HepG2 (cell line): ENCODE data around the gene WDR35. TPM values are rescaled to one million over a fixed set of nuclear protein-coding genes. Genes with fewer than 3 reads are reported as not detected.

ENCODE experiments used
- FOXP4 ChIP-seq: sonication (generic); formaldehyde crosslinking; IDR thresholded peaks from 2 replicates; pipeline ENCODE4 v1.4.0; 2020; ENCODE audit warnings: missing genetic modification reagents
- MIER3 ChIP-seq: IDR thresholded peaks from 2 replicates; pipeline ENCODE4 v1.6.1; 2016; ENCODE audit warnings: missing compliant biosample characterization, borderline replicate concordance
- NR2F2 ChIP-seq: IDR thresholded peaks from 2 replicates; pipeline ENCODE4 v1.6.1; 2012; ENCODE audit warnings: low read depth, inconsistent platforms, borderline replicate concordance
- ZBTB10 ChIP-seq: sonication (generic); formaldehyde crosslinking; IDR thresholded peaks from 2 replicates; pipeline ENCODE4 v1.4.0; 2020; ENCODE audit warnings: missing genetic modification reagents, borderline replicate concordance
- ZNF891 ChIP-seq: sonication (generic); formaldehyde crosslinking; IDR thresholded peaks from 2 replicates; pipeline ENCODE4 v1.5.0; 2020; ENCODE audit warnings: mild to moderate bottlenecking, missing genetic modification reagents
- polyA plus RNA-seq, 8 experiments: library from polyadenylated mRNA; depleted of rRNA in 3 of 8; stranded (reverse) in 7 of 8; unstranded in 1 of 8; fragments of >200 nt; fragmentation: Illumina TruSeq in 4 of 8; extraction: Trizol in 4 of 8; gene quantifications; 2 replicates each; pipeline versions ENCODE4 v1.2.1 to v1.2.3, GENCODE V29; 2011 to 2016; ENCODE audit warnings: low read depth in 4 of 8, missing spikeins in 1 of 8, mixed read lengths in 1 of 8; ENCODE audit not compliant: insufficient read depth in 1 of 8
- total RNA-seq, 5 experiments: library from RNA; depleted of rRNA; stranded (reverse); fragments of >200 nt; fragmentation: Illumina TruSeq; extraction: Trizol; gene quantifications; 2 replicates each; pipeline ENCODE4 v1.2.3, GENCODE V29; 2016; ENCODE audit warnings: low read depth in 1 of 5
- TF ChIP-seq, protein P1 (sequence below): sonication (generic); formaldehyde crosslinking; IDR thresholded peaks from 2 replicates; pipeline ENCODE4 v1.5.0; 2020; ENCODE audit warnings: mild to moderate bottlenecking, missing genetic modification reagents, borderline replicate concordance
- TF ChIP-seq, protein P2 (sequence below): sonication (generic); formaldehyde crosslinking; IDR thresholded peaks from 2 replicates; pipeline ENCODE4 v1.4.0; 2020; ENCODE audit warnings: missing genetic modification reagents
- TF ChIP-seq, protein P3 (sequence below): sonication (generic); formaldehyde crosslinking; IDR thresholded peaks from 2 replicates; pipeline ENCODE4 v1.5.0; 2020; ENCODE audit warnings: mild to moderate bottlenecking, missing genetic modification reagents, borderline replicate concordance
- TF ChIP-seq, protein P4 (sequence below): sonication (generic); formaldehyde crosslinking; IDR thresholded peaks from 2 replicates; pipeline ENCODE4 v1.5.0; 2020; ENCODE audit warnings: mild to moderate bottlenecking, missing genetic modification reagents
- TF ChIP-seq, protein P5 (sequence below): sonication (generic); formaldehyde crosslinking; IDR thresholded peaks from 2 replicates; pipeline ENCODE4 v1.4.0; 2020; ENCODE audit warnings: missing genetic modification reagents

WDR35 gene
- total and polyA plus RNA-seq, 2 of the 13 experiments (the other 11 are each of a cell fraction or from before 2014, with no cell fraction given): 11.1 to 19.6 TPM

DNA sequence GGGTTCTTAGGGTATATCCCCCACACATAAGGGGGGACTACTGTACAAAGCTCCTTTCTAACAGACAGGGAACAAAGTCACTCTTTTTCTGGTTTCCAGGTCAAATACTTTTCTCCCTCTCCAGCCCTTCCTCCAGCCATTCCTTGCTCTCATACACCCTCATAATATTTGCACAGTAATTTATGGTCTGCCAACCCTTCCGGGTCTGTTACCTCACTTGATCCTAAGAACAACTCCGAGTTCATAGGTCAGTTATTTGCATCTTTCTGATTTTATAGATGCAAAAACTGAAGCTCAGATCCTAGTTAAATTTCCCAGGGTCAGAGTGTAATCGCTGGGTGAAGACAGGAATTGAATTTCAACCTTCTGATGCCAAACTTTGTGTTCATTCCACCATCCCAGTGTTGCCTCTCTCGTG, 37.4 kb upstream of the WDR35 start (continued):
- TF ChIP-seq NR2F2: peak; percentile 58
- no peak for TF ChIP-seq ZNF891 (CRISPR knock-in tag)
- TF ChIP-seq, protein P1, sequence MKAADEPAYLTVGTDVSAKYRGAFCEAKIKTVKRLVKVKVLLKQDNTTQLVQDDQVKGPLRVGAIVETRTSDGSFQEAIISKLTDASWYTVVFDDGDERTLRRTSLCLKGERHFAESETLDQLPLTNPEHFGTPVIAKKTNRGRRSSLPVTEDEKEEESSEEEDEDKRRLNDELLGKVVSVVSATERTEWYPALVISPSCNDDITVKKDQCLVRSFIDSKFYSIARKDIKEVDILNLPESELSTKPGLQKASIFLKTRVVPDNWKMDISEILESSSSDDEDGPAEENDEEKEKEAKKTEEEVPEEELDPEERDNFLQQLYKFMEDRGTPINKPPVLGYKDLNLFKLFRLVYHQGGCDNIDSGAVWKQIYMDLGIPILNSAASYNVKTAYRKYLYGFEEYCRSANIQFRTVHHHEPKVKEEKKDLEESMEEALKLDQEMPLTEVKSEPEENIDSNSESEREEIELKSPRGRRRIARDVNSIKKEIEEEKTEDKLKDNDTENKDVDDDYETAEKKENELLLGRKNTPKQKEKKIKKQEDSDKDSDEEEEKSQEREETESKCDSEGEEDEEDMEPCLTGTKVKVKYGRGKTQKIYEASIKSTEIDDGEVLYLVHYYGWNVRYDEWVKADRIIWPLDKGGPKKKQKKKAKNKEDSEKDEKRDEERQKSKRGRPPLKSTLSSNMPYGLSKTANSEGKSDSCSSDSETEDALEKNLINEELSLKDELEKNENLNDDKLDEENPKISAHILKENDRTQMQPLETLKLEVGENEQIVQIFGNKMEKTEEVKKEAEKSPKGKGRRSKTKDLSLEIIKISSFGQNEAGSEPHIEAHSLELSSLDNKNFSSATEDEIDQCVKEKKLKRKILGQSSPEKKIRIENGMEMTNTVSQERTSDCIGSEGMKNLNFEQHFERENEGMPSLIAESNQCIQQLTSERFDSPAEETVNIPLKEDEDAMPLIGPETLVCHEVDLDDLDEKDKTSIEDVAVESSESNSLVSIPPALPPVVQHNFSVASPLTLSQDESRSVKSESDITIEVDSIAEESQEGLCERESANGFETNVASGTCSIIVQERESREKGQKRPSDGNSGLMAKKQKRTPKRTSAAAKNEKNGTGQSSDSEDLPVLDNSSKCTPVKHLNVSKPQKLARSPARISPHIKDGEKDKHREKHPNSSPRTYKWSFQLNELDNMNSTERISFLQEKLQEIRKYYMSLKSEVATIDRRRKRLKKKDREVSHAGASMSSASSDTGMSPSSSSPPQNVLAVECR (CRISPR knock-in tag): no peak
- TF ChIP-seq ZBTB10: peak; percentile 94; the same call in 1 of the 2 replicates
- TF ChIP-seq MIER3: 0 out of 2 replicates have a peak, but pooled peaks have one; percentile 47
- peak; percentile 54 for TF ChIP-seq FOXP4
- TF ChIP-seq, protein P2, sequence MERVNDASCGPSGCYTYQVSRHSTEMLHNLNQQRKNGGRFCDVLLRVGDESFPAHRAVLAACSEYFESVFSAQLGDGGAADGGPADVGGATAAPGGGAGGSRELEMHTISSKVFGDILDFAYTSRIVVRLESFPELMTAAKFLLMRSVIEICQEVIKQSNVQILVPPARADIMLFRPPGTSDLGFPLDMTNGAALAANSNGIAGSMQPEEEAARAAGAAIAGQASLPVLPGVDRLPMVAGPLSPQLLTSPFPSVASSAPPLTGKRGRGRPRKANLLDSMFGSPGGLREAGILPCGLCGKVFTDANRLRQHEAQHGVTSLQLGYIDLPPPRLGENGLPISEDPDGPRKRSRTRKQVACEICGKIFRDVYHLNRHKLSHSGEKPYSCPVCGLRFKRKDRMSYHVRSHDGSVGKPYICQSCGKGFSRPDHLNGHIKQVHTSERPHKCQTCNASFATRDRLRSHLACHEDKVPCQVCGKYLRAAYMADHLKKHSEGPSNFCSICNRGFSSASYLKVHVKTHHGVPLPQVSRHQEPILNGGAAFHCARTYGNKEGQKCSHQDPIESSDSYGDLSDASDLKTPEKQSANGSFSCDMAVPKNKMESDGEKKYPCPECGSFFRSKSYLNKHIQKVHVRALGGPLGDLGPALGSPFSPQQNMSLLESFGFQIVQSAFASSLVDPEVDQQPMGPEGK (CRISPR knock-in tag): peak; percentile 44; the same call in 1 of the 2 replicates
- TF ChIP-seq, protein P3, sequence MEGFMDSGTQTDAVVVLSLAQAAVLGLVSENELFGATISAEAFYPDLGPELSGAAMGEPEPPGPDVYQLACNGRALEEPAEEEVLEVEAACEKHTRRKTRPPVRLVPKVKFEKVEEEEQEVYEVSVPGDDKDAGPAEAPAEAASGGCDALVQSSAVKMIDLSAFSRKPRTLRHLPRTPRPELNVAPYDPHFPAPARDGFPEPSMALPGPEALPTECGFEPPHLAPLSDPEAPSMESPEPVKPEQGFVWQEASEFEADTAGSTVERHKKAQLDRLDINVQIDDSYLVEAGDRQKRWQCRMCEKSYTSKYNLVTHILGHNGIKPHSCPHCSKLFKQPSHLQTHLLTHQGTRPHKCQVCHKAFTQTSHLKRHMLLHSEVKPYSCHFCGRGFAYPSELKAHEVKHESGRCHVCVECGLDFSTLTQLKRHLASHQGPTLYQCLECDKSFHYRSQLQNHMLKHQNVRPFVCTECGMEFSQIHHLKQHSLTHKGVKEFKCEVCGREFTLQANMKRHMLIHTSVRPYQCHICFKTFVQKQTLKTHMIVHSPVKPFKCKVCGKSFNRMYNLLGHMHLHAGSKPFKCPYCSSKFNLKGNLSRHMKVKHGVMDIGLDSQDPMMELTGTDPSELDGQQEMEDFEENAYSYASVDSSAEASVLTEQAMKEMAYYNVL (CRISPR knock-in tag): peak; percentile 73; the same call in 1 of the 2 replicates
- TF ChIP-seq, protein P4, sequence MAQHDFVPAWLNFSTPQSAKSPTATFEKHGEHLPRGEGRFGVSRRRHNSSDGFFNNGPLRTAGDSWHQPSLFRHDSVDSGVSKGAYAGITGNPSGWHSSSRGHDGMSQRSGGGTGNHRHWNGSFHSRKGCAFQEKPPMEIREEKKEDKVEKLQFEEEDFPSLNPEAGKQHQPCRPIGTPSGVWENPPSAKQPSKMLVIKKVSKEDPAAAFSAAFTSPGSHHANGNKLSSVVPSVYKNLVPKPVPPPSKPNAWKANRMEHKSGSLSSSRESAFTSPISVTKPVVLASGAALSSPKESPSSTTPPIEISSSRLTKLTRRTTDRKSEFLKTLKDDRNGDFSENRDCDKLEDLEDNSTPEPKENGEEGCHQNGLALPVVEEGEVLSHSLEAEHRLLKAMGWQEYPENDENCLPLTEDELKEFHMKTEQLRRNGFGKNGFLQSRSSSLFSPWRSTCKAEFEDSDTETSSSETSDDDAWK (CRISPR knock-in tag): no peak
- TF ChIP-seq, protein P5, sequence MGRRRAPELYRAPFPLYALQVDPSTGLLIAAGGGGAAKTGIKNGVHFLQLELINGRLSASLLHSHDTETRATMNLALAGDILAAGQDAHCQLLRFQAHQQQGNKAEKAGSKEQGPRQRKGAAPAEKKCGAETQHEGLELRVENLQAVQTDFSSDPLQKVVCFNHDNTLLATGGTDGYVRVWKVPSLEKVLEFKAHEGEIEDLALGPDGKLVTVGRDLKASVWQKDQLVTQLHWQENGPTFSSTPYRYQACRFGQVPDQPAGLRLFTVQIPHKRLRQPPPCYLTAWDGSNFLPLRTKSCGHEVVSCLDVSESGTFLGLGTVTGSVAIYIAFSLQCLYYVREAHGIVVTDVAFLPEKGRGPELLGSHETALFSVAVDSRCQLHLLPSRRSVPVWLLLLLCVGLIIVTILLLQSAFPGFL: no peak
